Activated CD8-positive, alpha-beta memory T cell treated with anti-CD3 and anti-CD28 coated beads, Interleukin-2, amount 50 U/mL, for 24 hours (primary cell): ENCODE results near the gene CDT1.
"Not testable (repeated sequence)": the region's sequence is repeated elsewhere in the genome, so short reads cannot be mapped to it uniquely, and the experiment has no call there.

Source experiments
- DNase-seq: peaks from one replicate; pipeline ENCODE4 v3.0.0-alpha.2; 2020; ENCODE audit errors: extremely low read depth

Gene CDT1

GRCh38 chr16:88782454-88783390, 20.9 kb upstream of the CDT1 start:
- peak; percentile 75 for DNase-seq

GRCh38 chr16:88783391-88784073, 20.1 kb upstream of the CDT1 start:
- DNase-seq, result no peak

DNA sequence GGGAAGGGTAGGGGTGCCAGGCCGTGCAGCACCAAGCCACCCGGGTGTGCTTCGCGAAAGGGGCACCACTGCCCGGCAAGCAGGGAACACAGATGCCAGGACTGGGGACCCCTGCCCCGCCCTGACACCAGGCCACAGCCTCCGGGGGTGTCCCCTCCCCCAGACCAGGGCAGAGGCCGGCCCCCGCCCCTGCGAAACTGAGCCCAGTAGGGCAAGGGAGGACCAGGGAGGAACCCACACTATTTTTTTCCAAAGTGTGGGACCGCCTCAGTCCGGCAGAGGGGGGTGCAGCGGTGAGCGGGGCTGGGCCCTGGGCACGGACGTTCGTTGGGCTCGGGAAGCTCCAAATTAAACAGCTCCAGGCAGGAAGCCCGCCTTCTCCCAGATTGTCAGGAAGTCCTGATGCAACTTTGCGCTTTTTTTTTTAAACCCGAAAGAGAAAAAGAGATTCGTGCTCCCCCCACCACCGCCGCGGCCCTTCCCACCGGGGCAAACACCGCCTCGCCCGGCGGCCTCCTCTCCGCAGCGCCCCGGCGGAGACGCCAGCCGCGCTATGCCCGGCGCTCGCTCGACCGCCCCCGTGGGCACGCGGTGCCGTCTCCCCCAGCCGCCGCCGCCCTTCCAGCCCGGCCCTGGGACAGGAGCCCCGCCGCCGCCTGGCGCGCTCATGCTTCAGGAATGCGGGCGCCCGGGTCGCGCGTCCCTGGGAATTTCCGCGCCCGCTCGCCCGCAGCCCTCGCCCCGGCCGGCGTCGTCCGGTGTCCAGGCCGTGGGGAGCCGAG, 19.3 kb upstream of the CDT1 start:
- no peak for DNase-seq

DNA sequence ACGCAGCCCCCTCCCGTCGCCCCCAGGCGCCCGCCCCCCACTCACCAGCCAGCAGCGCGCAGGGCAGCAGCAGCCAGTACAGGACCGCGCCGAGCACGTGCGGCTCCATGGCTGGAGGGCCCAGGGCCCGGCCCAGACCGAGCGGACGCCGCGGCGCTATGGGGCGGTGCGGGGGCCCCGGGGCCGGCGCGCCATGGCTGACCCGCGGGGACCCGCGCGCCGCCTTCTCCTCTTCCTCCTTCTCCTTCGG, 18.8 kb upstream of the CDT1 start:
- no peak for DNase-seq

- DNase-seq, result no peak
These were observed 18.3 kb upstream of the CDT1 start, which contains the start of gene PIEZO1 for GRCh38 chr16:88785106-88785924. Gene PIEZO1 (minus strand): TSS chr16:88785220. CDS start chr16:88784964, 256 bp downstream.

GRCh38 chr16:88787579-88788314, 15.8 kb upstream of the CDT1 start:
- no peak for DNase-seq

DNA sequence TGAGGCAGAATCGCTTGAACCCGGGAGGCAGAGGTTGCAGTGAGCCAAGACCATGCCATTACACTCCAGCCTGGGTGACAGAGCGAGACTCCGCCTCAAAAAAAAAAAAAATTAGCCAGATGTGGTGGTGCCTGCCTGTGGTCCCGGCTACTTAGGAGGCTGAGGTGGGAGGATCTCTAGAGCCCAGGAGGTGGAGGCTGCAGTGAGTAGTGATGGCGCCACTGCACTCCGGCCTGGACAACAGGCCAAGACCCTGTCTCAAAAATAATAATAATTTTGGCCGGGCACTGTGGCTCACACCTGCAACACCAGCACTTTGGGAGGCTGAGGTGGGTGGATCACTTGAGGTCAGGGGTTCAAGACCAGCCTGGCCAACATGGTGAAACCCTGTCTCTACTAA, 14.8 kb upstream of the CDT1 start:
- not testable (repeated sequence) for DNase-seq

DNA sequence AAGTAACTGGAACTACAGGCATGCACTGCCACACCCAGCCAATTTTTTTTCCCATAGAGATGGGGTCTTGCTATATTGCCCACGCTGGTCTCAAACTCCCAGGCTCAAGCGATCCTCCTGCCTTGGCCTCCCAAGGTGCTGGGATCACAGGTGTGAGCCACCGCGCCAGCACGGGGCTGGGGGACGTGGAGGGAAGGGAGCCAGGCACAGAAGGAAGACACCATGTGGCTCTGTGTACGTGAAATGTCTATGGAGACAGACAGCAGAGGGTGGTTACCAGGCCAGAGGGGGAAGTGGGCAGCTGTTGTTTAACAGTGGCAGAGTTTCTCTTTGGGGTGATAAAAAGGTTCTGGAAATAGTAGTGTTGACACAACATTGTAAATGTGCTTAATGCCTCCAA, 14.0 kb upstream of the CDT1 start:
- no peak for DNase-seq

DNA sequence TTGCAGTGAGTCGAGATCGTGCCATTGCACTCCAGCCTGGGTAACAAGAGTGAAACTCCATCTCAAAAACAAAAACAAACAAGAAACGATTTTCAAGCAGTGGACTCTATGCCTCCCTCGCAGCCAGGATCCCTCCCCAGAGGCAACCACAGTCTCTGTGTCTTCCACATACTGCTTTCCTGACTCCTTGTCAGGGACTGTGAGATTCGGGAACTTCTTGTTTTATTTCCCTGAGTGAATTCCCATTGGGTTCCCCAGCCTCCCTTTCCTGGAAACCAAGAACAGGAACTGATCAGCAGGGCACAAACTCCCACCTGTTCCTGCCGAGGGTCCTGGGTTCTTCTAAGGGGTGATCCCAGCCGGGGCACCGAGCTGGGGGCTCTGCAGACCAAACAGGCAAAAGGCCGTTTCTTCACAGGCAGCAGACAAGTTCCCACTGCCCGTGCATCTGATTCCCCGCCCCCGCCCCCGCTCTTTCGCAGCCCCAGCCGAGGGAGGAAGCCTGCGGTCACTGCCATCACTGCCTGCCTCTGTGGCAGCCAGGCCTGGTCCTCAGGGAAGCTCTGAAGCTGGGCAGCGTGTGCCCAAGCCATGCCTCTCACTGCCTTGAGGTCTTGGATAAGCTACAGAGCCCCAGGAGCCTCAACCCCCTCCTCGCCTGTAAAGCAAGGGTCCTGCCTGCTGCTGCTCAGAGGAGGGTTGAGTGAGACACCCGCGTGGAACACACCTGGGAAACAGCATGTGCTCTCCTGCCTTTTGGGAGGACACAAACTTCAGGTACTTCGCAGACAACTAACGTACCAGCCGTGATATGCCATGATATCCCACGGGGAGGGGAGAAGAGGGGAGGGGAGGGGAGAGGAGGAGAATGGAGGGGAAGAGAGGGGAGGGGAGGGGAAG, 13.0 kb upstream of the CDT1 start:
- no peak for DNase-seq

GRCh38 chr16:88792078-88792550, 11.5 kb upstream of the CDT1 start:
- DNase-seq, result no peak

DNA sequence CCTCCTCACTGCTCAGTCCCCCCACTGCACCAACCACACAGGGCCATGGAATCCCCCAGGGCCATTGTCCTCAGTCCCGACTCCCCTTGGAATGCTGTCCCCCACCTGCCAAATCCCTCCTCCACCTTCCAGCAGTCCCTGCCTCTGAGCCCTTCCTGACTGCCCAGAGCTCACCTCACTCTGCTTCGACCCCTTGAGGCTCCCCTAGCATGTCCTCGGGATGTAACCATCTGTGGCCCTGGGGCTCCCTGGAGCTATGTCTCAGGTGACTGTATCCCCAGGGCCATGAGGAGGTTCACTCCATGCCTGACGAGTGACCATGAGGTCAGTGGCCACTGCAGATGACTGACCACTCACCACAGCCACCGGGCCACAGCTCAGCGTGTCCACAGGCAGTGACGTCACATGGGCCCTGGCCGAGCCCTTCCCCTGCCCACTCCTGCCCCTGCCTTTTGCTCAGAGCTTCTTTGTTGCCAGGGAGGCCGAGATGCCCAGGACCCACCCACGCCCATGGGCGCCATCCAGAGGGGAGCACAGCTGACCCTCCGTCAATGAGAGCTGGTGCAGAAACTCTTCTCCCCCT, 10.8 kb upstream of the CDT1 start:
- DNase-seq, result no peak

DNA sequence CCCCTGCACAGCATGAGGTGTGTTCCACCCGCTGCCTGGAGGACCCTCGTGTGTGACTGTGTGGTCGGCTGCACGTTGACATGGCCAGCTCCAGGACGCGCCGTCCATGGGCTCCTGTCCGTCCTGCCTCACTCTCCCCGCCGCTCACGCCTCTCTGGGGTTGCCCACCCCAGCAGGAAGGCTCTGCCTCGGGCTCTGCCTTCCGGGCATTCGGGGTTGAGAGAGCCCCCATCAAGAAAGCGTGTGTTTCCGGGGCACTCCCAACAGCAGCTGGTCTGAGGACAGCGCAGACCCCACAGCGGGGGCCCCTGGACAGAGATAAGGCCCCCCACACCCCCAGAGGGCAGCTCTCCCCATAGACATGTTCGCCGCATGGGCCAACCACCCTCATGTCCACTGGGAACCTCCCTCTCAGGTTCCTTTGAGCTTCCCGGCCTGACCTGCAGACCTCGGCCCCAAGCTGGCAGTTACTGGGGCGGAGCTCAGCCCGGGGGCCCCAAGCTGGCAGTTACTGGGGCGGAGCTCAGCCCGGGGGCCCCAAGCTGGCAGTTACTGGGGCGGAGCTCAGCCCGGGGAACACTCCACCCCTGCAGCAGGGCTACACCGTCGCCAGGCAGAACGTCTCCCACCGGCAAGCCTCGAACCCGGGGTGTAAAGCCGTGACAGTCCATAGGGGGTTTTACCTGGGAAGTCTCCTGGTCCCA, 10.2 kb upstream of the CDT1 start:
- no peak for DNase-seq

DNA sequence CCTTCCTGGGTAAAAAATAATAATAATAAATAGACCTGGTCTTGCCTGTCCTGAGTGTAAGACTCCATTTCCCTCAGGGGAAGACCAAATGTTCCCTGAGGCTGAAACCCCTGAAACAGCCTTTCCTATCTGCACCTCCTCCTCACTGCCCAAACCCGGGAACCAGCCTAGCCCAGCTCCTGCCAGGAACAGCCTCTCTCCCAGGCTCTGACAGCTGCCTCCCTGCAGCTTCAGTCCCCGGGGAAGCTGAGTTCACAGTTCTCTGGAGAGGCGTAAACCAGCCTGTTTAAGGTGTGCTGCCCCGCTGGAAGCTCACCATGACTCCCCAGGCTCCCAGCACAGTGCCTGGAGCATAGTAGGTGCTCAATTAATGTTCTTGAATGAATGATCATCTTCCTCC, 7.3 kb upstream of the CDT1 start:
- no peak for DNase-seq

DNA sequence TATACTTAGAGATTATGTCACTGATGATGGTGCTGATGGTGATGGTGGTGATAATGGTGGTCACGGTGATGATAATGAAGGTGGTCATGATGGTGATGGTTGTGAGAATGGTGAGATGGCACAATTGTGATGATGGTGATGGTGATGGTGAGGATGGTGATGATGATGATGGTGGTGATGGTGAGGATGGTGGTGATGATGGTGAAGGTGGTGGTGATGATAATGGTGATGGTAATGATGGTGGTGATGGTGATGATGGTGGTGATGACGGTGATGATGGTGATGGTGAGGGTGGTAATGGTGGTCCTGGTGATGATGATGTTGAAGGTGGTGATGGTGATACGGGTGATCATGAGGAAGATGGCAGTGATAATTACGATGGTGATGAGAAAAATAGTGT, 5.5 kb upstream of the CDT1 start:
- DNase-seq, result no peak

GRCh38 chr16:88798772-88799455, 4.7 kb upstream of the CDT1 start:
- no peak for DNase-seq

DNA sequence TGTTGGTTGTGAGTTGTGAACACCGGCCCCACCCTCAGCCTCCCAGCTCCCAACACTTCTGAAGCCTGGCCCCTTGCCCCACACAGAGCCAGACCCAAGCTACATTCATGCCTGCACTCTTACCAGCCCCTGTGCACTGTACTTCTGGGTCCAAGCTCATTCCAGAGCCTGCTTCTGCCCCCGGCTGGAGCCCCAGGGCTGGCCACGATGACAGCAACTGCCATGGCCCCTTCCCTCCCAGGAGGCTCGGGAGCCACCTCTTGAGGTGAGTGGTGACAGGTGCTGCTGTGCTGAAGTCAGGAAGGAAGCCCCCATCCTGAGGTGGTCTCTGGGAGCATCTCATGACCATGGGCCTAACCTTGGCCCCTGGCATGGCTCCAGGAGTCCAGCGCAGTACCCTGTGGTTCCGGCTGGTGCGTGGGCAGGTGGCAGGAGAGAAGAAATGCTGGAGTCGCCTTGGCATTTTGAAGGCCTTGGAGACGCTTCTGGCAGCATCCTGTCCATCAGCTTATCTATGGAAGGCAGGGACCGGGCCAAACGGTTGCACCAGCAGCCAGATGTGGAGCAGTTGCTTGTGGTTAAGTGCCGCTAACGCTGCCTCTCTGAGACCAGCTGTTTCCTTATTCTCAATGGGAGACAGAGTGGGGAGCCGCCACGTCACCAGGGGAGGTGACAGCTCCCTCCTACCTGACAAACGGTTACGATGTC, 3.9 kb upstream of the CDT1 start:
- DNase-seq, result no peak

- DNase-seq, result no peak
These were observed 3.4 kb upstream of the CDT1 start for GRCh38 chr16:88800277-88800592.

DNA sequence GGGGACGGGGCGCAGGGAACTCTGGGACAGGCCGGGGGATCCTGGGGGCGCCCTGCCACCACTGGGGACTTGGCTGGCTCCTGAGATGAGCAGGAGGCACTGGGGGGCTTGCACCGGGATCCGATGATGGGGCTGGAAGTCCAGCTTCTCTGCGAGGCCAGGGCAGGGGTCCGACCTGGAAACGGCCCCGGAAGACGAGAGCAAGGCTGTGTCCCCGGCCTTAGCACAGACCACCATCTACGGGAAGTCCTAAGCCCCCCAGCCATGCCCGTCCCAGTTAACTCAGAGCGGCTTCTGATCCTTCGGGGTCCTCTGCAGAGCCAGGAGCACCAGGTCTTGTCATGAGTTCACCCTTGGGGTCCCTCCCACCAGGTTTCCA, 573 bp downstream of the CDT1 start:
- DNase-seq, result no peak
